Measurements from ENCODE around the gene RNF167. TPM values are rescaled to one million over a fixed set of nuclear protein-coding genes. Genes with fewer than 3 reads are reported as not detected.

The RNF167 gene
- total and polyA plus RNA-seq, 2 of the 13 experiments (the other 11 are each of a cell fraction or from before 2014, with no cell fraction given), result 44.1 to 45.4 TPM

GRCh38 chr17:4968486-4969046 is 28.5 kb downstream of the RNF167 start (continued):
- TF ChIP-seq ZNF609 (CRISPR knock-in tag; IDR thresholded peaks at IDR 0.05; ENCODE audit: borderline replicate concordance) (0 out of 2 replicates have a peak, but pooled peaks have one; percentile 53), ELF1 (CRISPR knock-in tag; IDR thresholded peaks at IDR 0.05) (no peak), ZNF124 (CRISPR knock-in tag; IDR thresholded peaks at IDR 0.05) (no peak), STAT5B (CRISPR knock-in tag; IDR thresholded peaks at IDR 0.05) (no peak), ZNF839 (CRISPR knock-in tag; IDR thresholded peaks at IDR 0.05; ENCODE audit: borderline replicate concordance) (no peak), NKX3-1 (CRISPR knock-in tag; IDR thresholded peaks at IDR 0.05) (0 out of 2 replicates have a peak, but pooled peaks have one; percentile 20), ZFAT (CRISPR knock-in tag; conservative IDR thresholded peaks at IDR 0.05) (no peak), TBX2 (CRISPR knock-in tag; IDR thresholded peaks at IDR 0.05; ENCODE audit: borderline replicate concordance) (no peak), ZNF17 (CRISPR knock-in tag; IDR thresholded peaks at IDR 0.05) (no peak), RFX5 (IDR thresholded peaks at IDR 0.05; ENCODE audit: low read depth, low read length) (no peak), CBX1 (IDR thresholded peaks at IDR 0.05; ENCODE audit: low read depth) (no peak), ZSCAN29 (CRISPR knock-in tag; conservative IDR thresholded peaks at IDR 0.05) (0 out of 2 replicates have a peak, but pooled peaks have one; percentile 8), ZNF251 (CRISPR knock-in tag; IDR thresholded peaks at IDR 0.05) (peak; percentile 30; the same call in 1 of the 2 replicates), HNRNPH1 (optimal IDR thresholded peaks at IDR 0.05; ENCODE audit: low read depth, low read length) (no peak), ZNF83 (CRISPR knock-in tag; IDR thresholded peaks at IDR 0.05; ENCODE audit: borderline replicate concordance) (no peak), ZNF337 (CRISPR knock-in tag; IDR thresholded peaks at IDR 0.05; ENCODE audit: borderline replicate concordance, low read depth) (no peak), TAF15 (IDR thresholded peaks at IDR 0.05; ENCODE audit: low read depth, low read length, poor library complexity, severe bottlenecking) (no peak), MYPOP (CRISPR knock-in tag; IDR thresholded peaks at IDR 0.05) (0 out of 2 replicates have a peak, but pooled peaks have one; percentile 22), HCFC1 (IDR thresholded peaks at IDR 0.05; ENCODE audit: low read depth, low read length) (no peak), THAP11 (CRISPR knock-in tag; IDR thresholded peaks at IDR 0.05) (no peak), MTF2 (CRISPR knock-in tag; IDR thresholded peaks at IDR 0.05; ENCODE audit: borderline replicate concordance) (no peak), TFDP2 (CRISPR knock-in tag; IDR thresholded peaks at IDR 0.05) (no peak), ZNF558 (CRISPR knock-in tag; IDR thresholded peaks at IDR 0.05; ENCODE audit: borderline replicate concordance) (peak; percentile 58; the same call in 1 of the 2 replicates), ARNTL (CRISPR knock-in tag; IDR thresholded peaks at IDR 0.05) (no peak)

All from HepG2 (cell line).